ENCODE data around the gene FAM219A.
A peak's percentile ranks its signal among the peaks of the same experiment; 100 is the strongest.

The FAM219A gene

GRCh38 chr9:34458013-34458958 lies at the start of gene FAM219A, which contains the start of gene DNAI1:
FAM219A (minus strand) TSS chr9:34458570; CDS start chr9:34458263, 307 bp downstream.
DNAI1 (plus strand) TSS chr9:34458805; CDS start chr9:34459006, 201 bp downstream.
- H3K9ac ChIP-seq (ENCODE audit: low read depth, low read length) = peak within 1 kb of the TSS; percentile 79
- H3K36me3 ChIP-seq (ENCODE audit: insufficient read depth, low read length) = no peaks in the 10 kb centered on the region
- H3K4me1 ChIP-seq (ENCODE audit: insufficient read depth, low read length) = peaks cover 6% of the 10 kb centered on the region
- H3K9me3 ChIP-seq (ENCODE audit: control insufficient read depth, insufficient read depth, low read length) = no peaks in the 10 kb centered on the region

- no peaks in the 10 kb centered on the region for H3K36me3 ChIP-seq (ENCODE audit: insufficient read depth, low read length)
- peaks cover 20% of the 10 kb centered on the region for H3K4me1 ChIP-seq (ENCODE audit: insufficient read depth, low read length)
- no peaks in the 10 kb centered on the region for H3K9me3 ChIP-seq (ENCODE audit: control insufficient read depth, insufficient read depth, low read length)
- no peak overlapping the region for H3K9ac ChIP-seq (ENCODE audit: low read depth, low read length)
These were observed 49.6 kb upstream of the FAM219A start for GRCh38 chr9:34507966-34508365.

- no peak overlapping the region for H3K9ac ChIP-seq (ENCODE audit: low read depth, low read length)
- no peaks in the 10 kb centered on the region for H3K9me3 ChIP-seq (ENCODE audit: control insufficient read depth, insufficient read depth, low read length)
- H3K4me1 ChIP-seq (ENCODE audit: insufficient read depth, low read length) = peaks cover 16% of the 10 kb centered on the region; the same call in 1 of the 2 replicates
- no peaks in the 10 kb centered on the region for H3K36me3 ChIP-seq (ENCODE audit: insufficient read depth, low read length)
These were observed 49.2 kb upstream of the FAM219A start for GRCh38 chr9:34507556-34507955.

- H3K4me1 ChIP-seq (ENCODE audit: insufficient read depth, low read length) = 0 out of 2 replicates have a peak, but pooled peaks cover 8% of the 10 kb centered on the region
- H3K9me3 ChIP-seq (ENCODE audit: control insufficient read depth, insufficient read depth, low read length) = no peaks in the 10 kb centered on the region
These were observed 48.3 kb upstream of the FAM219A start for GRCh38 chr9:34506623-34507022.

GRCh38 chr9:34505370-34506120 lies 47.2 kb upstream of the FAM219A start:
- H3K36me3 ChIP-seq (ENCODE audit: insufficient read depth, low read length) = no peaks in the 10 kb centered on the region
- no peak overlapping the region for H3K9ac ChIP-seq (ENCODE audit: low read depth, low read length)
- no peaks in the 10 kb centered on the region for H3K4me1 ChIP-seq (ENCODE audit: insufficient read depth, low read length)
- no peaks in the 10 kb centered on the region for H3K9me3 ChIP-seq (ENCODE audit: control insufficient read depth, insufficient read depth, low read length)

More at GRCh38 chr9:34506623-34507022, 48.3 kb upstream of the FAM219A start:
- no peaks in the 10 kb centered on the region for H3K36me3 ChIP-seq (ENCODE audit: insufficient read depth, low read length)
- no peak overlapping the region for H3K9ac ChIP-seq (ENCODE audit: low read depth, low read length)

- Histone ChIP-seq H3K36me3 (ENCODE audit: insufficient read depth, low read length) (no peaks in the 10 kb centered on the region), H3K9ac (ENCODE audit: low read depth, low read length) (no peak overlapping the region), H3K4me1 (ENCODE audit: insufficient read depth, low read length) (no peaks in the 10 kb centered on the region), H3K9me3 (ENCODE audit: control insufficient read depth, insufficient read depth, low read length) (no peaks in the 10 kb centered on the region)
These were observed 45.0 kb upstream of the FAM219A start for GRCh38 chr9:34503406-34503805.

- Histone ChIP-seq H3K36me3 (ENCODE audit: insufficient read depth, low read length) (no peaks in the 10 kb centered on the region), H3K9ac (ENCODE audit: low read depth, low read length) (no peak overlapping the region), H3K9me3 (ENCODE audit: control insufficient read depth, insufficient read depth, low read length) (no peaks in the 10 kb centered on the region), H3K4me1 (ENCODE audit: insufficient read depth, low read length) (no peaks in the 10 kb centered on the region)
These were observed 44.5 kb upstream of the FAM219A start for GRCh38 chr9:34502891-34503290.

GRCh38 chr9:34502471-34502870 lies 44.1 kb upstream of the FAM219A start:
- Histone ChIP-seq H3K9ac (ENCODE audit: low read depth, low read length) (no peak overlapping the region), H3K4me1 (ENCODE audit: insufficient read depth, low read length) (no peaks in the 10 kb centered on the region), H3K36me3 (ENCODE audit: insufficient read depth, low read length) (no peaks in the 10 kb centered on the region), H3K9me3 (ENCODE audit: control insufficient read depth, insufficient read depth, low read length) (no peaks in the 10 kb centered on the region)

- Histone ChIP-seq H3K9ac (ENCODE audit: low read depth, low read length) (no peak overlapping the region), H3K36me3 (ENCODE audit: insufficient read depth, low read length) (no peaks in the 10 kb centered on the region), H3K9me3 (ENCODE audit: control insufficient read depth, insufficient read depth, low read length) (no peaks in the 10 kb centered on the region), H3K4me1 (ENCODE audit: insufficient read depth, low read length) (no peaks in the 10 kb centered on the region)
These were observed 43.6 kb upstream of the FAM219A start for GRCh38 chr9:34501889-34502425.

GRCh38 chr9:34501372-34501771 lies 43.0 kb upstream of the FAM219A start:
- Histone ChIP-seq H3K9me3 (ENCODE audit: control insufficient read depth, insufficient read depth, low read length) (no peaks in the 10 kb centered on the region), H3K4me1 (ENCODE audit: insufficient read depth, low read length) (no peaks in the 10 kb centered on the region), H3K9ac (ENCODE audit: low read depth, low read length) (no peak overlapping the region), H3K36me3 (ENCODE audit: insufficient read depth, low read length) (no peaks in the 10 kb centered on the region)

GRCh38 chr9:34500623-34501267 lies 42.4 kb upstream of the FAM219A start:
- Histone ChIP-seq H3K9me3 (ENCODE audit: control insufficient read depth, insufficient read depth, low read length) (no peaks in the 10 kb centered on the region), H3K4me1 (ENCODE audit: insufficient read depth, low read length) (no peaks in the 10 kb centered on the region), H3K36me3 (ENCODE audit: insufficient read depth, low read length) (no peaks in the 10 kb centered on the region), H3K9ac (ENCODE audit: low read depth, low read length) (no peak overlapping the region)

- Histone ChIP-seq H3K36me3 (ENCODE audit: insufficient read depth, low read length) (no peaks in the 10 kb centered on the region), H3K4me1 (ENCODE audit: insufficient read depth, low read length) (no peaks in the 10 kb centered on the region), H3K9ac (ENCODE audit: low read depth, low read length) (no peak overlapping the region), H3K9me3 (ENCODE audit: control insufficient read depth, insufficient read depth, low read length) (no peaks in the 10 kb centered on the region)
These were observed 40.7 kb upstream of the FAM219A start for GRCh38 chr9:34499076-34499475.

GRCh38 chr9:34498553-34498952 lies 40.2 kb upstream of the FAM219A start:
- Histone ChIP-seq H3K4me1 (ENCODE audit: insufficient read depth, low read length) (no peaks in the 10 kb centered on the region), H3K9ac (ENCODE audit: low read depth, low read length) (no peak overlapping the region), H3K9me3 (ENCODE audit: control insufficient read depth, insufficient read depth, low read length) (no peaks in the 10 kb centered on the region), H3K36me3 (ENCODE audit: insufficient read depth, low read length) (no peaks in the 10 kb centered on the region)

- no peaks in the 10 kb centered on the region for H3K9me3 ChIP-seq (ENCODE audit: control insufficient read depth, insufficient read depth, low read length)
- H3K36me3 ChIP-seq (ENCODE audit: insufficient read depth, low read length) = no peaks in the 10 kb centered on the region
- H3K9ac ChIP-seq (ENCODE audit: low read depth, low read length) = no peak overlapping the region
- no peaks in the 10 kb centered on the region for H3K4me1 ChIP-seq (ENCODE audit: insufficient read depth, low read length)
These were observed 37.9 kb upstream of the FAM219A start for GRCh38 chr9:34496149-34496712.

All from ES-I3 (cell line).